VCaP (cell line): ENCODE measurements around the gene GPI.

Source experiments
- H3K27ac ChIP-seq: fragments of 450-650 bp; 2 replicates; pipeline ENCODE4 v1.5.1; 2017
- CTCF ChIP-seq: fragments of 450-650 bp; conservative IDR thresholded peaks from 2 replicates; pipeline ENCODE4 v1.5.1; 2017; ENCODE audit warnings: mild to moderate bottlenecking, moderate library complexity

GPI gene

GRCh38 chr19:34355201-34355600 is 9.8 kb upstream of the GPI start:
- TF ChIP-seq CTCF = no peak
- no peak overlapping the region; the same call in 1 of the 2 replicates for H3K27ac ChIP-seq

GRCh38 chr19:34356875-34357274 is 8.1 kb upstream of the GPI start:
- TF ChIP-seq CTCF = no peak
- 0 out of 2 replicates have a peak overlapping the region, but pooled peaks have one; percentile 88 for H3K27ac ChIP-seq

GRCh38 chr19:34357431-34357830 is 7.6 kb upstream of the GPI start:
- H3K27ac ChIP-seq = peak overlapping the region; percentile 88; the same call in 1 of the 2 replicates
- no peak for TF ChIP-seq CTCF

GRCh38 chr19:34359140-34359953 is 5.6 kb upstream of the GPI start:
- peak overlapping the region; percentile 88 for H3K27ac ChIP-seq
- peak; percentile 80 for TF ChIP-seq CTCF

GRCh38 chr19:34359954-34360315 is 5.1 kb upstream of the GPI start:
- no peak for TF ChIP-seq CTCF
- H3K27ac ChIP-seq = peak overlapping the region; percentile 88

- TF ChIP-seq CTCF = no peak
- H3K27ac ChIP-seq = peak overlapping the region; percentile 88
Measured at GRCh38 chr19:34360354-34360909, 4.6 kb upstream of the GPI start.

GRCh38 chr19:34362679-34363069 is 2.3 kb upstream of the GPI start:
- no peak overlapping the region for H3K27ac ChIP-seq
- no peak for TF ChIP-seq CTCF
